HCT116 (cell line): ENCODE data around the gene PATZ1. TPM values are rescaled to one million over a fixed set of nuclear protein-coding genes. Genes with fewer than 3 reads are reported as not detected.

Experiments used
- ATAC-seq: fragments of 200-7000 bp; cut with Tn5 transposase; 2 replicates; pipeline ENCODE4 v1.9.1; 2020; ENCODE audit warnings: mild to moderate bottlenecking, moderate library complexity
- BruUV-seq: library from RNA; stranded (reverse); fragments of 400-500 nt; replicated peaks from 2 replicates; lab custom pipeline; 2021; lab: Mats Ljungman, UMichigan
- CTCF ChIA-PET: fragments of 300-600 bp; sonication (Branson Sonifier 250); formaldehyde crosslinking; loops from one replicate; lab custom pipeline; 2021; ENCODE audit warnings: antibody characterized with exemption; lab: Charles Lee
- POLR2A ChIA-PET: fragments of 300-600, 350-600 bp; sonication (Branson Sonifier 250); formaldehyde crosslinking; loops from one replicate; lab custom pipeline; 2021; ENCODE audit warnings: antibody characterized with exemption; lab: Charles Lee
- RAD21 ChIA-PET, 2 experiments: fragments of 300-600 bp; sonication (Branson Sonifier 250); formaldehyde crosslinking; loops; one replicate each; lab custom pipeline; 2023; ENCODE audit warnings: low total read pairs in 2 of 2; ENCODE audit not compliant: uncharacterized antibody in 2 of 2, unreplicated experiment in 2 of 2, low non-redundant PET in 1 of 2; lab: Charles Lee
- DNase-seq: peaks from one replicate; pipeline ENCODE4 v3.0.0-alpha.2; 2010; ENCODE audit warnings: low read depth, low spot score
- H2AFZ ChIP-seq: fragments of 200-600 bp; shearing (Covaris generic), sonication (generic); 2 replicates; pipeline ENCODE4 v1.6.1; 2017; ENCODE audit warnings: low read depth, mixed run types, mixed read lengths, antibody characterized with exemption, low read length; ENCODE audit not compliant: poor library complexity, severe bottlenecking
- H3K27ac ChIP-seq: 2 replicates; pipeline ENCODE4 v1.5.1; 2012; ENCODE audit warnings: low read depth, low read length
- H3K27me3 ChIP-seq: fragments of 200-600 bp; sonication (generic); 2 replicates; pipeline ENCODE4 v1.6.1; 2016; ENCODE audit warnings: mixed run types, low read length, mixed read lengths; ENCODE audit not compliant: insufficient read depth
- H3K36me3 ChIP-seq, 2 experiments: fragments of 200-500 bp in 1 of 2; fragments of 200-600 bp in 1 of 2; sonication (Bioruptor generic) in 1 of 2; sonication (generic) in 1 of 2; 2 replicates each; pipeline versions ENCODE4 v1.5.1 to v1.6.1; 2014 to 2016; ENCODE audit warnings: low read length in 2 of 2, inconsistent platforms in 1 of 2, mixed read lengths in 1 of 2, mixed run types in 1 of 2; ENCODE audit not compliant: insufficient read depth in 2 of 2, control insufficient read depth in 1 of 2
- H3K4me1 ChIP-seq, 2 experiments: fragments of 200-600 bp in 1 of 2; sonication (generic) in 1 of 2; 2 replicates each; pipeline versions ENCODE4 v1.5.1 to v1.6.1; 2012 to 2017; ENCODE audit warnings: low read length in 2 of 2, inconsistent platforms in 1 of 2, mild to moderate bottlenecking in 1 of 2, mixed read lengths in 1 of 2, mixed run types in 1 of 2, moderate library complexity in 1 of 2; ENCODE audit not compliant: insufficient read depth in 2 of 2, control insufficient read depth in 1 of 2
- H3K4me2 ChIP-seq: fragments of 200-600 bp; sonication (generic); 2 replicates; pipeline ENCODE4 v1.6.1; 2017; ENCODE audit warnings: mixed run types, low read length, mixed read lengths
- H3K4me3 ChIP-seq, 2 experiments: fragments of 200-600 bp in 1 of 2; sonication (generic) in 1 of 2; replicated peaks in 1 of 2; 2 replicates each; pipeline ENCODE4 v1.5.1; 2011 to 2016; ENCODE audit warnings: low read length in 2 of 2, control low read depth in 1 of 2, low read depth in 1 of 2, mild to moderate bottlenecking in 1 of 2, mixed read lengths in 1 of 2, mixed run types in 1 of 2
- H3K79me2 ChIP-seq: fragments of 200-600 bp; sonication (generic); 2 replicates; pipeline ENCODE4 v1.6.1; 2017; ENCODE audit warnings: mild to moderate bottlenecking, mixed run types, low read length, moderate library complexity, mixed read lengths; ENCODE audit not compliant: insufficient read depth
- H3K9ac ChIP-seq: fragments of 200-600 bp; sonication (generic); 2 replicates; pipeline ENCODE4 v1.6.1; 2016; ENCODE audit warnings: low read length, mixed read lengths
- H3K9me2 ChIP-seq: fragments of 200-600 bp; sonication (generic), shearing (Covaris generic); 2 replicates; pipeline ENCODE4 v1.6.1; 2017; ENCODE audit warnings: mixed run types, mild to moderate bottlenecking, moderate library complexity; ENCODE audit not compliant: insufficient read depth
- H3K9me3 ChIP-seq, 2 experiments: fragments of 200-500 bp in 1 of 2; fragments of 200-600 bp in 1 of 2; sonication (Bioruptor generic) in 1 of 2; sonication (generic) in 1 of 2; 2 replicates each; pipeline ENCODE4 v1.6.1; 2014 to 2017; ENCODE audit warnings: low read length in 2 of 2, mixed read lengths in 2 of 2, inconsistent platforms in 1 of 2, low read depth in 1 of 2, mild to moderate bottlenecking in 1 of 2, mixed run types in 1 of 2, moderate library complexity in 1 of 2; ENCODE audit not compliant: control insufficient read depth in 1 of 2, insufficient read depth in 1 of 2
- H4K20me1 ChIP-seq: fragments of 200-600 bp; sonication (generic), shearing (Covaris generic); 2 replicates; pipeline ENCODE4 v1.6.1; 2017; ENCODE audit warnings: mixed run types, mild to moderate bottlenecking, moderate library complexity; ENCODE audit not compliant: insufficient read depth
- CBX3 ChIP-seq: IDR thresholded peaks from 2 replicates; pipeline ENCODE4 v1.6.1; 2012; ENCODE audit warnings: low read depth
- CTCF ChIP-seq, 3 experiments: fragments of 200-600 bp in 1 of 3; sonication (generic) in 1 of 3; IDR thresholded peaks in 2 of 3; conservative IDR thresholded peaks in 1 of 3; 2 replicates each; pipeline ENCODE4 v1.5.1; 2012 to 2017; ENCODE audit warnings: low read depth in 2 of 3, low read length in 2 of 3, antibody characterized with exemption in 1 of 3, borderline replicate concordance in 1 of 3, control low read depth in 1 of 3, mild to moderate bottlenecking in 1 of 3, mixed read lengths in 1 of 3, mixed run types in 1 of 3, moderate library complexity in 1 of 3; ENCODE audit not compliant: insufficient read depth in 1 of 3
- EZH2phosphoT487 ChIP-seq: fragments of 200-600 bp; IDR thresholded peaks from 2 replicates; pipeline ENCODE4 v1.6.1; 2018; ENCODE audit warnings: antibody characterized with exemption, borderline replicate concordance
- FOSL1 ChIP-seq: IDR thresholded peaks from 2 replicates; pipeline ENCODE4 v1.6.1; 2012; ENCODE audit warnings: low read depth
- POLR2AphosphoS5 ChIP-seq: IDR thresholded peaks from 2 replicates; pipeline ENCODE4 v1.6.1; 2011; ENCODE audit warnings: mild to moderate bottlenecking, low read depth, low read length, moderate library complexity
- RAD21 ChIP-seq: IDR thresholded peaks from 2 replicates; pipeline ENCODE4 v1.6.1; 2012; ENCODE audit warnings: low read depth, mild to moderate bottlenecking
- REST ChIP-seq: IDR thresholded peaks from 2 replicates; pipeline ENCODE4 v1.6.1; 2012; ENCODE audit warnings: low read depth
- ZBTB33 ChIP-seq: IDR thresholded peaks from 2 replicates; pipeline ENCODE4 v1.6.1; 2011; ENCODE audit warnings: mild to moderate bottlenecking, low read length, moderate library complexity; ENCODE audit not compliant: insufficient replicate concordance; ENCODE audit errors: extremely low read depth
- intact Hi-C: fragments of 100-400 bp; cut with micrococcal nuclease; formaldehyde crosslinking; loops from 2 replicates; pipeline ENCODE4 v1.10.0; 2022
- total RNA-seq: library from RNA; stranded (reverse); gene quantifications from one replicate; pipeline ENCODE4 v1.2.1, GENCODE V29; 2021; ENCODE audit not compliant: unreplicated experiment

Gene PATZ1
- total RNA-seq, 1 experiment from 2014 or later = 30.6 TPM

GRCh38 chr22:31377612-31378011, 31.5 kb upstream of the PATZ1 start:
- ChIA-PET RAD21 (interaction anchor here in 1 of 2 experiments (0.6 kb wide), 1 partner anchor 31 kb away, joined by 3 read pairs; the partner anchor contains the start of gene PATZ1), CTCF (no interaction called here)
- intact Hi-C loops = no loop called here
- H4K20me1 ChIP-seq = no peaks in the 10 kb centered on the region
- H3K9me3 ChIP-seq = no peaks in the 10 kb centered on the region
- no peak for DNase-seq
- no peaks in the 10 kb centered on the region for H3K79me2 ChIP-seq
- no peak for TF ChIP-seq CBX3
- TF ChIP-seq CTCF (IDR thresholded peaks at IDR 0.05 in 2 of 3, conservative IDR thresholded peaks at IDR 0.05 in 1 of 3; ENCODE audit: borderline replicate concordance in 1 of 3, insufficient read depth in 1 of 3, low read depth in 2 of 3, low read length in 2 of 3) = no peak
- TF ChIP-seq EZH2phosphoT487 = no peak
- no peak for TF ChIP-seq RAD21
- no peak for TF ChIP-seq REST
- no peak for TF ChIP-seq POLR2AphosphoS5
- no peak for TF ChIP-seq ZBTB33
- TF ChIP-seq FOSL1 = no peak
- TF ChIP-seq, all 23 proteins: peak for 0
- BruUV-seq = no TSS peak
- Histone ChIP-seq H3K36me3 (no peaks in the 10 kb centered on the region), H3K9me2 (no peaks in the 10 kb centered on the region), H3K27me3 (no peaks in the 10 kb centered on the region), H3K27ac (no peak overlapping the region), H3K9ac (no peak overlapping the region), H3K4me3 (no peak overlapping the region), H3K4me1 (no peaks in the 10 kb centered on the region), H3K4me2 (no peak overlapping the region), H2AFZ (no peak overlapping the region)
- no peak for ATAC-seq
- POLR2A ChIA-PET = no interaction called here
